Effector memory CD4-positive, alpha-beta T cell (primary cell): ENCODE measurements around the gene FTSJ3.

Experiments used
- DNase-seq, 3 donors: peaks; one replicate each; pipeline ENCODE4 v3.0.0-alpha.2; 2020
- H3K27ac ChIP-seq: 2 replicates; pipeline ENCODE4 v1.7.0; 2013; ENCODE audit warnings: mild to moderate bottlenecking, low read length, moderate library complexity; ENCODE audit not compliant: insufficient read depth, poor library complexity, severe bottlenecking
- H3K27me3 ChIP-seq: replicated peaks from 2 replicates; pipeline ENCODE4 v1.7.0; 2013; ENCODE audit warnings: mild to moderate bottlenecking, low read length; ENCODE audit not compliant: insufficient read depth, control insufficient read depth, poor library complexity, severe bottlenecking
- H3K36me3 ChIP-seq: 2 replicates; pipeline ENCODE4 v1.7.0; 2013; ENCODE audit warnings: mild to moderate bottlenecking, low read length, moderate library complexity; ENCODE audit not compliant: control insufficient read depth, insufficient read depth
- H3K4me1 ChIP-seq: 2 replicates; pipeline ENCODE4 v1.7.0; 2013; ENCODE audit warnings: low read length, mild to moderate bottlenecking; ENCODE audit not compliant: control insufficient read depth, insufficient read depth, poor library complexity, severe bottlenecking
- H3K4me3 ChIP-seq: 2 replicates; pipeline ENCODE4 v1.7.0; 2013; ENCODE audit warnings: low read length, low read depth, mild to moderate bottlenecking; ENCODE audit not compliant: insufficient read depth, poor library complexity, severe bottlenecking
- H3K9me3 ChIP-seq: 2 replicates; pipeline ENCODE4 v1.7.0; 2013; ENCODE audit warnings: mild to moderate bottlenecking, low read length, moderate library complexity; ENCODE audit not compliant: control insufficient read depth

The FTSJ3 gene

GRCh38 chr17:63774141-63774968, 53.1 kb downstream of the FTSJ3 start, which contains the start of gene DDX42:
DDX42 (plus strand) TSS chr17:63774170; CDS start chr17:63787050, 12,880 bp downstream.
- no peaks in the 10 kb centered on the region for H3K9me3 ChIP-seq
- DNase-seq = peak in 2 of 3 donors; percentile 87 to 89
- H3K4me1 ChIP-seq = peaks cover 32% of the 10 kb centered on the region

GRCh38 chr17:63773272-63774140, 54.0 kb downstream of the FTSJ3 start, which contains the start of gene CCDC47:
CCDC47 (minus strand) TSS chr17:63773597; CDS start chr17:63766175, 7,422 bp downstream.
- peaks cover 8% of the 10 kb centered on the region for H3K36me3 ChIP-seq
- no peaks in the 10 kb centered on the region for H3K27me3 ChIP-seq
- no peaks in the 10 kb centered on the region for H3K9me3 ChIP-seq
- peaks cover 32% of the 10 kb centered on the region for H3K4me1 ChIP-seq
- peak within 1 kb of the TSS; percentile 85 for H3K4me3 ChIP-seq
- H3K27ac ChIP-seq = peak within 1 kb of the TSS; percentile 95
- peak; percentile 98 for DNase-seq

More at GRCh38 chr17:63774141-63774968, 53.1 kb downstream of the FTSJ3 start, which contains the start of gene DDX42:
- H3K36me3 ChIP-seq = peaks cover 14% of the 10 kb centered on the region
- peak within 1 kb of the TSS; percentile 95 for H3K27ac ChIP-seq
- no peaks in the 10 kb centered on the region for H3K27me3 ChIP-seq
- H3K4me3 ChIP-seq = peak within 1 kb of the TSS; percentile 85

- no peak for DNase-seq
- Histone ChIP-seq H3K36me3 (peaks cover 3% of the 10 kb centered on the region), H3K4me3 (peak overlapping the region; percentile 85), H3K9me3 (no peaks in the 10 kb centered on the region), H3K4me1 (peaks cover 32% of the 10 kb centered on the region), H3K27me3 (no peaks in the 10 kb centered on the region), H3K27ac (peak overlapping the region; percentile 95)
Measured at GRCh38 chr17:63772801-63773271, 54.6 kb downstream of the FTSJ3 start.
